Left ventricle myocardium inferior (tissue), 1 donor: ENCODE data around the gene CD38. TPM values are rescaled to one million over a fixed set of nuclear protein-coding genes. Genes with fewer than 3 reads are reported as not detected.
A peak's percentile ranks its signal among the peaks of the same experiment; 100 is the strongest.
"Not testable (repeated sequence)": the region's sequence is repeated elsewhere in the genome, so short reads cannot be mapped to it uniquely, and the experiment has no call there.

Experiments
- DNase-seq: peaks from one replicate; pipeline ENCODE4 v3.0.0-alpha.2; 2020
- H3K27ac ChIP-seq: fragments of 200-600 bp; replicated peaks from 2 replicates; pipeline ENCODE4 v1.8.0; 2021
- H3K27me3 ChIP-seq: fragments of 200-600 bp; 2 replicates; pipeline ENCODE4 v1.8.0; 2021; ENCODE audit warnings: low read depth
- H3K36me3 ChIP-seq: fragments of 200-600 bp; 2 replicates; pipeline ENCODE4 v1.8.0; 2021
- H3K4me1 ChIP-seq: fragments of 200-600 bp; 2 replicates; pipeline ENCODE4 v1.8.0; 2021
- H3K4me3 ChIP-seq: fragments of 200-600 bp; 2 replicates; pipeline ENCODE4 v1.8.0; 2021; ENCODE audit warnings: mild to moderate bottlenecking, moderate library complexity
- H3K9me3 ChIP-seq: fragments of 200-600 bp; replicated peaks from 2 replicates; pipeline ENCODE4 v1.8.0; 2021
- intact Hi-C: fragments of 100-400 bp; cut with micrococcal nuclease; formaldehyde crosslinking; loops from one replicate; pipeline ENCODE4 v1.11.0; 2022
- long read RNA-seq: library from polyadenylated mRNA; unstranded; transcript quantifications from one replicate; pipeline ENCODE4 v2.0.0, GENCODE V29; 2021
- total RNA-seq: library from RNA; stranded (reverse); fragmentation: NEBNext Ultra II Directional; extraction: Animal tissue kit (Norgen Biotek cat#: 25700); gene quantifications from one replicate; pipeline ENCODE4 v1.2.1, GENCODE V29; 2021
- TF ChIP-seq, protein P1 (sequence below): fragments of 200-600 bp; IDR thresholded peaks from 2 replicates; pipeline ENCODE4 v1.8.0; 2021; ENCODE audit warnings: antibody characterized with exemption, mild to moderate bottlenecking, borderline replicate concordance
- donor health status: DM: no; HTN: yes; CAD: no; lungs with severe emphysema.

Gene CD38
- 1.5 TPM for total RNA-seq
- long read RNA-seq, full-length matches to known transcripts: 1 of 1 reads
- long read RNA-seq, partial matches to known transcripts: 0 of 1 reads
- long read RNA-seq, other reads (novel, unspliced or antisense): 0 of 1 reads

- Histone ChIP-seq H3K9me3 (no peaks in the 10 kb centered on the region), H3K27ac (peak within 1 kb of the TSS; percentile 81), H3K4me3 (peak within 1 kb of the TSS; percentile 78), H3K27me3 (peaks cover 18% of the 10 kb centered on the region), H3K36me3 (no peaks in the 10 kb centered on the region), H3K4me1 (peaks cover 33% of the 10 kb centered on the region)
- TF ChIP-seq, protein P1, sequence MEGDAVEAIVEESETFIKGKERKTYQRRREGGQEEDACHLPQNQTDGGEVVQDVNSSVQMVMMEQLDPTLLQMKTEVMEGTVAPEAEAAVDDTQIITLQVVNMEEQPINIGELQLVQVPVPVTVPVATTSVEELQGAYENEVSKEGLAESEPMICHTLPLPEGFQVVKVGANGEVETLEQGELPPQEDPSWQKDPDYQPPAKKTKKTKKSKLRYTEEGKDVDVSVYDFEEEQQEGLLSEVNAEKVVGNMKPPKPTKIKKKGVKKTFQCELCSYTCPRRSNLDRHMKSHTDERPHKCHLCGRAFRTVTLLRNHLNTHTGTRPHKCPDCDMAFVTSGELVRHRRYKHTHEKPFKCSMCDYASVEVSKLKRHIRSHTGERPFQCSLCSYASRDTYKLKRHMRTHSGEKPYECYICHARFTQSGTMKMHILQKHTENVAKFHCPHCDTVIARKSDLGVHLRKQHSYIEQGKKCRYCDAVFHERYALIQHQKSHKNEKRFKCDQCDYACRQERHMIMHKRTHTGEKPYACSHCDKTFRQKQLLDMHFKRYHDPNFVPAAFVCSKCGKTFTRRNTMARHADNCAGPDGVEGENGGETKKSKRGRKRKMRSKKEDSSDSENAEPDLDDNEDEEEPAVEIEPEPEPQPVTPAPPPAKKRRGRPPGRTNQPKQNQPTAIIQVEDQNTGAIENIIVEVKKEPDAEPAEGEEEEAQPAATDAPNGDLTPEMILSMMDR: no peak
- intact Hi-C loops: no loop called here
- DNase-seq: peak; percentile 39
Measured at GRCh38 chr4:15778289-15779241, at the start of gene CD38. CD38 (plus strand) TSS chr4:15778328; CDS start chr4:15778415, 87 bp downstream.

GRCh38 chr4:15729910-15730533 is 48.1 kb upstream of the CD38 start:
- no peaks in the 10 kb centered on the region for H3K36me3 ChIP-seq
- no peak for DNase-seq
- H3K27me3 ChIP-seq: no peaks in the 10 kb centered on the region
- no peak overlapping the region for H3K27ac ChIP-seq
- no peaks in the 10 kb centered on the region for H3K9me3 ChIP-seq
- intact Hi-C loops: loop anchor here (5.0 kb wide), 1 partner anchor 227 kb away; no protein-coding TSS in a partner anchor
- no peaks in the 10 kb centered on the region for H3K4me1 ChIP-seq
- no peak overlapping the region for H3K4me3 ChIP-seq
- TF ChIP-seq, protein P1: peak; percentile 91

- intact Hi-C loops: loop anchor here (5.0 kb wide), 1 partner anchor 224 kb away; no protein-coding TSS in a partner anchor
- not testable (repeated sequence) for H3K9me3 ChIP-seq
Measured at GRCh38 chr4:15733061-15733460, 45.1 kb upstream of the CD38 start.

DNA sequence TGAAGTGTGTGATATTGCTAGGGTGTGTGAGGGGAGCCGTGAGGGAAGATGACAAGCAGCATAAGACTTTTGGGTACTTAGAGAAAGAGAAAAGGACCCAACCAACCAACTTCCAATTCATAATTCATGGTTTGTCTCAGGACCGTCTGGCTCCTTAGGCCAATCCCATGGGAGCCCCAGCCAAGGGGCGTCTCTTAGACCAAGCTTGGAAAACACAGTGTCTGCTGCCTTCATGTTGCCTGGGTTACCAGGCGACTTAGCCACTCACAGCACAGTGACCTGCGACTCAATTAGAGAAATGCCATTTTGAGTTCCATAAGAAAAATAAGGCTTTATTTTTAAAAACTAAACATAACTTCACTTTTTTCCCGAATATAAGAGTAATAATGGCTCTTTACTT is 42.6 kb upstream of the CD38 start:
- DNase-seq: no peak
- intact Hi-C loops: no loop called here
- Histone ChIP-seq H3K27me3 (no peaks in the 10 kb centered on the region), H3K36me3 (no peaks in the 10 kb centered on the region), H3K4me1 (no peaks in the 10 kb centered on the region), H3K27ac (no peak overlapping the region), H3K9me3 (no peaks in the 10 kb centered on the region), H3K4me3 (no peak overlapping the region)
- TF ChIP-seq, protein P1: no peak

More at GRCh38 chr4:15733061-15733460, 45.1 kb upstream of the CD38 start:
- not testable (repeated sequence) for H3K36me3 ChIP-seq, H3K27me3 ChIP-seq, H3K4me1 ChIP-seq, H3K27ac ChIP-seq, H3K4me3 ChIP-seq, DNase-seq

GRCh38 chr4:15736514-15737050 is 41.5 kb upstream of the CD38 start:
- Histone ChIP-seq H3K27ac (no peak overlapping the region), H3K4me1 (no peaks in the 10 kb centered on the region), H3K9me3 (peaks cover 3% of the 10 kb centered on the region), H3K4me3 (no peak overlapping the region), H3K36me3 (no peaks in the 10 kb centered on the region), H3K27me3 (no peaks in the 10 kb centered on the region)
- TF ChIP-seq, protein P1: no peak
- intact Hi-C loops: no loop called here
- DNase-seq: no peak
